NCI-H524 treated with DMSO at 0.1 percent for 48 hours (cell line): ENCODE measurements around the gene FTO.

Source experiments
- DNase-seq: peaks from one replicate; lab custom pipeline; 2025; lab: John Stamatoyannopoulos, UW

Gene FTO

GRCh38 chr16:53755026-53755910 lies 51.3 kb downstream of the FTO start:
- DNase-seq = peak; percentile 85

GRCh38 chr16:53756275-53756996 lies 52.5 kb downstream of the FTO start:
- DNase-seq = no peak

- peak; percentile 33 for DNase-seq
Observed at GRCh38 chr16:53757971-53758609, 54.1 kb downstream of the FTO start.

- DNase-seq = no peak
Observed at GRCh38 chr16:53761962-53762703, 58.2 kb downstream of the FTO start.

GRCh38 chr16:53766304-53767016 lies 62.5 kb downstream of the FTO start:
- no peak for DNase-seq

GRCh38 chr16:53768167-53768566 lies 64.2 kb downstream of the FTO start:
- no peak for DNase-seq

GRCh38 chr16:53768593-53768992 lies 64.6 kb downstream of the FTO start:
- DNase-seq = no peak

GRCh38 chr16:53769185-53769584 lies 65.2 kb downstream of the FTO start:
- DNase-seq = no peak

- DNase-seq = no peak
Observed at GRCh38 chr16:53769787-53770186, 65.8 kb downstream of the FTO start.

- no peak for DNase-seq
Observed at GRCh38 chr16:53770641-53771040, 66.7 kb downstream of the FTO start.

GRCh38 chr16:53771655-53772497 lies 67.9 kb downstream of the FTO start:
- no peak for DNase-seq

- DNase-seq = no peak
Observed at GRCh38 chr16:53773150-53773846, 69.3 kb downstream of the FTO start.

GRCh38 chr16:53773881-53774280 lies 69.9 kb downstream of the FTO start:
- DNase-seq = no peak

GRCh38 chr16:53775106-53775820 lies 71.3 kb downstream of the FTO start:
- no peak for DNase-seq

GRCh38 chr16:53775821-53776431 lies 72.0 kb downstream of the FTO start:
- no peak for DNase-seq

- no peak for DNase-seq
Observed at GRCh38 chr16:53779186-53779585, 75.2 kb downstream of the FTO start.

GRCh38 chr16:53780051-53780450 lies 76.1 kb downstream of the FTO start:
- no peak for DNase-seq

GRCh38 chr16:53781023-53781605 lies 77.2 kb downstream of the FTO start:
- no peak for DNase-seq
